Endometrial microvascular endothelial cells (primary cell): ENCODE results near the gene SNX5. TPM values are rescaled to one million over a fixed set of nuclear protein-coding genes. Genes with fewer than 3 reads are reported as not detected.

ENCODE experiments used
- in situ Hi-C: cut with HindIII; loops from 2 replicates; pipeline ENCODE4 v1.10.0; 2017; ENCODE audit warnings: low sequenced_read_pairs, low pct_unique_long_range_greater_than_20kb; ENCODE audit errors: inconsistent ontology term
- total RNA-seq: library from RNA; depleted of rRNA; stranded (reverse); fragments of >200 nt; gene quantifications from one replicate; pipeline ENCODE4 v1.2.3, GENCODE V29; 2015; ENCODE audit errors: inconsistent ontology term

The SNX5 gene
- total RNA-seq, 1 donor from 2014 or later = 84.6 TPM

GRCh38 chr20:17995967-17996819 is 27.6 kb upstream of the SNX5 start:
- in situ Hi-C loops = no loop called here

- in situ Hi-C loops = no loop called here
These were observed 25.0 kb upstream of the SNX5 start for GRCh38 chr20:17993546-17993945.

GRCh38 chr20:17992847-17993513 is 24.4 kb upstream of the SNX5 start:
- in situ Hi-C loops = no loop called here

- in situ Hi-C loops = no loop called here
These were observed 23.6 kb upstream of the SNX5 start for GRCh38 chr20:17992224-17992637.

- in situ Hi-C loops = no loop called here
These were observed 21.8 kb upstream of the SNX5 start for GRCh38 chr20:17990278-17990972.

- in situ Hi-C loops = no loop called here
These were observed 19.4 kb upstream of the SNX5 start for GRCh38 chr20:17987988-17988387.

- in situ Hi-C loops = no loop called here
These were observed 16.9 kb upstream of the SNX5 start for GRCh38 chr20:17985388-17986018.

- in situ Hi-C loops = no loop called here
These were observed 7.7 kb upstream of the SNX5 start for GRCh38 chr20:17976305-17976704.

- in situ Hi-C loops = loop anchor here (25.0 kb wide), 1 partner anchor 410 kb away; the partner anchor contains the start of gene DSTN
These were observed 3.5 kb upstream of the SNX5 start for GRCh38 chr20:17972121-17972520.

GRCh38 chr20:17971300-17972013 is 2.9 kb upstream of the SNX5 start:
- in situ Hi-C loops = loop anchor here (25.0 kb wide), 1 partner anchor 409 kb away; the partner anchor contains the start of gene DSTN

- in situ Hi-C loops = loop anchor here (25.0 kb wide), 1 partner anchor 408 kb away; the partner anchor contains the start of gene DSTN
These were observed 1.4 kb upstream of the SNX5 start for GRCh38 chr20:17969884-17970409.

- in situ Hi-C loops = loop anchor here (25.0 kb wide), 1 partner anchor 407 kb away; the partner anchor contains the start of gene DSTN
These were observed 787 bp upstream of the SNX5 start for GRCh38 chr20:17969278-17969883.

- in situ Hi-C loops = loop anchor here (25.0 kb wide), 1 partner anchor 405 kb away; the partner anchor contains the start of gene DSTN
These were observed 851 bp downstream of the SNX5 start for GRCh38 chr20:17967521-17968365.

- in situ Hi-C loops = loop anchor here (25.0 kb wide), 1 partner anchor 404 kb away; the partner anchor contains the start of gene DSTN
These were observed 1.9 kb downstream of the SNX5 start for GRCh38 chr20:17966432-17967310.

GRCh38 chr20:17965042-17965697 is 3.4 kb downstream of the SNX5 start:
- in situ Hi-C loops = loop anchor here (25.0 kb wide), 1 partner anchor 403 kb away; the partner anchor contains the start of gene DSTN
